NB4 (cell line): ENCODE results near the gene CENPO.

Experiments used
- CTCF ChIP-seq: IDR thresholded peaks from one replicate; pipeline ENCODE4 v1.5.1; 2012; ENCODE audit warnings: low read depth, low read length
- MYC ChIP-seq: IDR thresholded peaks from 2 replicates; pipeline ENCODE4 v1.6.1; 2011; ENCODE audit warnings: low read depth, low read length
- POLR2A ChIP-seq: IDR thresholded peaks from 2 replicates; pipeline ENCODE4 v1.6.1; 2011; ENCODE audit warnings: mild to moderate bottlenecking; ENCODE audit not compliant: insufficient read length; ENCODE audit errors: extremely low read depth

- peak; percentile 10; the same call in 1 of the 2 replicates for TF ChIP-seq MYC
- no peak for TF ChIP-seq CTCF
- no peak for TF ChIP-seq POLR2A
Measured at GRCh38 chr2:24785671-24786321, 7.4 kb upstream of the CENPO start.
